ENCODE data around the gene COX6B2.
A peak's percentile ranks its signal among the peaks of the same experiment; 100 is the strongest.

Gene COX6B2

GRCh38 chr19:55348317-55349034 is 6.0 kb downstream of the COX6B2 start:
- Histone ChIP-seq H3K27me3 (replicated peaks; ENCODE audit: control insufficient read depth, insufficient read depth, low read length, poor library complexity, severe bottlenecking) (peaks cover 8% of the 10 kb centered on the region), H3K9me3 (ENCODE audit: control insufficient read depth, low read length) (no peaks in the 10 kb centered on the region), H3K4me3 (ENCODE audit: insufficient read depth, low read depth, low read length, poor library complexity, severe bottlenecking) (no peak overlapping the region), H3K36me3 (ENCODE audit: control insufficient read depth, insufficient read depth, low read length) (peaks cover 4% of the 10 kb centered on the region), H3K4me1 (ENCODE audit: control insufficient read depth, insufficient read depth, low read length, poor library complexity, severe bottlenecking) (peaks cover 9% of the 10 kb centered on the region), H3K27ac (ENCODE audit: insufficient read depth, low read length, poor library complexity, severe bottlenecking) (no peak overlapping the region)
- DNase-seq: no peak

GRCh38 chr19:55347442-55348009 is 7.0 kb downstream of the COX6B2 start:
- no peaks in the 10 kb centered on the region for H3K9me3 ChIP-seq (ENCODE audit: control insufficient read depth, low read length)
- DNase-seq: no peak
- H3K27ac ChIP-seq (ENCODE audit: insufficient read depth, low read length, poor library complexity, severe bottlenecking): no peak overlapping the region
- H3K27me3 ChIP-seq (replicated peaks; ENCODE audit: control insufficient read depth, insufficient read depth, low read length, poor library complexity, severe bottlenecking): peaks cover 8% of the 10 kb centered on the region
- H3K4me3 ChIP-seq (ENCODE audit: insufficient read depth, low read depth, low read length, poor library complexity, severe bottlenecking): no peak overlapping the region
- H3K4me1 ChIP-seq (ENCODE audit: control insufficient read depth, insufficient read depth, low read length, poor library complexity, severe bottlenecking): peaks cover 4% of the 10 kb centered on the region
- peaks cover 14% of the 10 kb centered on the region for H3K36me3 ChIP-seq (ENCODE audit: control insufficient read depth, insufficient read depth, low read length)

GRCh38 chr19:55346725-55347441 is 7.6 kb downstream of the COX6B2 start:
- Histone ChIP-seq H3K9me3 (ENCODE audit: control insufficient read depth, low read length) (no peaks in the 10 kb centered on the region), H3K27me3 (replicated peaks; ENCODE audit: control insufficient read depth, insufficient read depth, low read length, poor library complexity, severe bottlenecking) (peaks cover 8% of the 10 kb centered on the region), H3K36me3 (ENCODE audit: control insufficient read depth, insufficient read depth, low read length) (peaks cover 17% of the 10 kb centered on the region), H3K4me1 (ENCODE audit: control insufficient read depth, insufficient read depth, low read length, poor library complexity, severe bottlenecking) (no peaks in the 10 kb centered on the region), H3K4me3 (ENCODE audit: insufficient read depth, low read depth, low read length, poor library complexity, severe bottlenecking) (no peak overlapping the region), H3K27ac (ENCODE audit: insufficient read depth, low read length, poor library complexity, severe bottlenecking) (no peak overlapping the region)
- DNase-seq: no peak

GRCh38 chr19:55345818-55346724 is 8.4 kb downstream of the COX6B2 start:
- Histone ChIP-seq H3K9me3 (ENCODE audit: control insufficient read depth, low read length) (no peaks in the 10 kb centered on the region), H3K4me3 (ENCODE audit: insufficient read depth, low read depth, low read length, poor library complexity, severe bottlenecking) (no peak overlapping the region), H3K27me3 (replicated peaks; ENCODE audit: control insufficient read depth, insufficient read depth, low read length, poor library complexity, severe bottlenecking) (peaks cover 1% of the 10 kb centered on the region), H3K36me3 (ENCODE audit: control insufficient read depth, insufficient read depth, low read length) (peaks cover 17% of the 10 kb centered on the region), H3K4me1 (ENCODE audit: control insufficient read depth, insufficient read depth, low read length, poor library complexity, severe bottlenecking) (peaks cover 3% of the 10 kb centered on the region), H3K27ac (ENCODE audit: insufficient read depth, low read length, poor library complexity, severe bottlenecking) (no peak overlapping the region)
- DNase-seq: no peak

- Histone ChIP-seq H3K36me3 (ENCODE audit: control insufficient read depth, insufficient read depth, low read length) (peaks cover 17% of the 10 kb centered on the region), H3K27me3 (replicated peaks; ENCODE audit: control insufficient read depth, insufficient read depth, low read length, poor library complexity, severe bottlenecking) (no peaks in the 10 kb centered on the region), H3K9me3 (ENCODE audit: control insufficient read depth, low read length) (no peaks in the 10 kb centered on the region), H3K4me1 (ENCODE audit: control insufficient read depth, insufficient read depth, low read length, poor library complexity, severe bottlenecking) (peaks cover 10% of the 10 kb centered on the region), H3K4me3 (ENCODE audit: insufficient read depth, low read depth, low read length, poor library complexity, severe bottlenecking) (no peak overlapping the region), H3K27ac (ENCODE audit: insufficient read depth, low read length, poor library complexity, severe bottlenecking) (no peak overlapping the region)
- DNase-seq: no peak
These were observed 9.3 kb downstream of the COX6B2 start for GRCh38 chr19:55345101-55345817.

GRCh38 chr19:55344444-55344843 is 10.1 kb downstream of the COX6B2 start:
- peaks cover 11% of the 10 kb centered on the region for H3K4me1 ChIP-seq (ENCODE audit: control insufficient read depth, insufficient read depth, low read length, poor library complexity, severe bottlenecking)
- H3K36me3 ChIP-seq (ENCODE audit: control insufficient read depth, insufficient read depth, low read length): peaks cover 17% of the 10 kb centered on the region
- no peak for DNase-seq
- no peak overlapping the region for H3K27ac ChIP-seq (ENCODE audit: insufficient read depth, low read length, poor library complexity, severe bottlenecking)
- H3K9me3 ChIP-seq (ENCODE audit: control insufficient read depth, low read length): no peaks in the 10 kb centered on the region
- no peak overlapping the region for H3K4me3 ChIP-seq (ENCODE audit: insufficient read depth, low read depth, low read length, poor library complexity, severe bottlenecking)
- no peaks in the 10 kb centered on the region for H3K27me3 ChIP-seq (replicated peaks; ENCODE audit: control insufficient read depth, insufficient read depth, low read length, poor library complexity, severe bottlenecking)

GRCh38 chr19:55341595-55342531 is 12.7 kb downstream of the COX6B2 start:
- no peak for DNase-seq
- Histone ChIP-seq H3K27ac (ENCODE audit: insufficient read depth, low read length, poor library complexity, severe bottlenecking) (no peak overlapping the region), H3K27me3 (replicated peaks; ENCODE audit: control insufficient read depth, insufficient read depth, low read length, poor library complexity, severe bottlenecking) (no peaks in the 10 kb centered on the region), H3K36me3 (ENCODE audit: control insufficient read depth, insufficient read depth, low read length) (peaks cover 17% of the 10 kb centered on the region), H3K4me1 (ENCODE audit: control insufficient read depth, insufficient read depth, low read length, poor library complexity, severe bottlenecking) (peaks cover 18% of the 10 kb centered on the region), H3K9me3 (ENCODE audit: control insufficient read depth, low read length) (no peaks in the 10 kb centered on the region), H3K4me3 (ENCODE audit: insufficient read depth, low read depth, low read length, poor library complexity, severe bottlenecking) (no peak overlapping the region)

- DNase-seq: peak in 2 of 3 donors; percentile 25 to 41
- Histone ChIP-seq H3K36me3 (ENCODE audit: control insufficient read depth, insufficient read depth, low read length) (peaks cover 17% of the 10 kb centered on the region), H3K4me1 (ENCODE audit: control insufficient read depth, insufficient read depth, low read length, poor library complexity, severe bottlenecking) (peaks cover 18% of the 10 kb centered on the region), H3K9me3 (ENCODE audit: control insufficient read depth, low read length) (no peaks in the 10 kb centered on the region), H3K27ac (ENCODE audit: insufficient read depth, low read length, poor library complexity, severe bottlenecking) (peak overlapping the region; percentile 77), H3K4me3 (ENCODE audit: insufficient read depth, low read depth, low read length, poor library complexity, severe bottlenecking) (peak overlapping the region; percentile 52), H3K27me3 (replicated peaks; ENCODE audit: control insufficient read depth, insufficient read depth, low read length, poor library complexity, severe bottlenecking) (no peaks in the 10 kb centered on the region)
These were observed 13.3 kb downstream of the COX6B2 start for GRCh38 chr19:55341171-55341588.
